Measurements from ENCODE around the gene CLEC12A. TPM values are rescaled to one million over a fixed set of nuclear protein-coding genes. Genes with fewer than 3 reads are reported as not detected.
"Not testable (repeated sequence)": the region's sequence is repeated elsewhere in the genome, so short reads cannot be mapped to it uniquely, and the experiment has no call there.

Gene CLEC12A
- total RNA-seq, 1 donor from 2014 or later = 0.65 TPM

DNA sequence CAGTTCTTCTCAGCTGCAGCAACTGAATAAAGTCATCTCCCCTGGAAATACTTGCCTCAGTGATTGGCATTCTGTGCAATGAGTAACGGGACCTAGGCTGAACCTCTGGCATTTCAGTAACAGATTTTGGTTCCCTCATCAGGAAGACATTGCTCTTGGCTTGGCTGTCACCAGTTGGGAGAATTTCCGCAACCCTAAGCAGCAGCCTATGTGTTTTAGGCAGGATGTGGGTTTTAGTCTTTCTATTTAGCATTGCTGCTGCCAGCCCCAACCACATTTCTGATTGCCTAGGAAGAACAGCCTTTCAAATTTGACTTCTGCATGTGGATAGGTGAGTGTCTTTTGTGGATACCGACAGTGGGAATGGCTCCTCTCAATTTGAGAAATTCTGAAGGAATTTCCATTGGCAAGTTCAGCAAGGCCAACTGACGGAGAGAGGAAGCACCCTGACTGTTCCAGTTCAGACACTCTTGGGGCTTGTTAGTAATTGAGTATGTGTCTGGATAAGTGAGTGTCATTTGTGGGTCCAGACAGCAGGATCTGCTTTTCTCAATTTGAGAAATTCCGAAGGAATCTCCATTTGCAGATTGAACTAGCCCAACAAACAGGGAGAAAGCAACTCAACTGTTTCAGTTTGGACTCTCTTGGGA is 20.1 kb upstream of the CLEC12A start:
- no peak overlapping the region for H3K27ac Mint-ChIP-seq
- no peak for DNase-seq (ENCODE audit: extremely low spot score, unreplicated experiment)
- no peak overlapping the region for H3K4me3 Mint-ChIP-seq
- TF ChIP-seq, protein P1, sequence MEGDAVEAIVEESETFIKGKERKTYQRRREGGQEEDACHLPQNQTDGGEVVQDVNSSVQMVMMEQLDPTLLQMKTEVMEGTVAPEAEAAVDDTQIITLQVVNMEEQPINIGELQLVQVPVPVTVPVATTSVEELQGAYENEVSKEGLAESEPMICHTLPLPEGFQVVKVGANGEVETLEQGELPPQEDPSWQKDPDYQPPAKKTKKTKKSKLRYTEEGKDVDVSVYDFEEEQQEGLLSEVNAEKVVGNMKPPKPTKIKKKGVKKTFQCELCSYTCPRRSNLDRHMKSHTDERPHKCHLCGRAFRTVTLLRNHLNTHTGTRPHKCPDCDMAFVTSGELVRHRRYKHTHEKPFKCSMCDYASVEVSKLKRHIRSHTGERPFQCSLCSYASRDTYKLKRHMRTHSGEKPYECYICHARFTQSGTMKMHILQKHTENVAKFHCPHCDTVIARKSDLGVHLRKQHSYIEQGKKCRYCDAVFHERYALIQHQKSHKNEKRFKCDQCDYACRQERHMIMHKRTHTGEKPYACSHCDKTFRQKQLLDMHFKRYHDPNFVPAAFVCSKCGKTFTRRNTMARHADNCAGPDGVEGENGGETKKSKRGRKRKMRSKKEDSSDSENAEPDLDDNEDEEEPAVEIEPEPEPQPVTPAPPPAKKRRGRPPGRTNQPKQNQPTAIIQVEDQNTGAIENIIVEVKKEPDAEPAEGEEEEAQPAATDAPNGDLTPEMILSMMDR (conservative IDR thresholded peaks at IDR 0.05) = no peak
- H3K4me1 Mint-ChIP-seq (ENCODE audit: unreplicated experiment) = no peaks in the 10 kb centered on the region
- H3K27me3 Mint-ChIP-seq = peaks cover 16% of the 10 kb centered on the region
- H3K36me3 Mint-ChIP-seq = no peaks in the 10 kb centered on the region
- H3K9me3 Mint-ChIP-seq = no peaks in the 10 kb centered on the region

DNA sequence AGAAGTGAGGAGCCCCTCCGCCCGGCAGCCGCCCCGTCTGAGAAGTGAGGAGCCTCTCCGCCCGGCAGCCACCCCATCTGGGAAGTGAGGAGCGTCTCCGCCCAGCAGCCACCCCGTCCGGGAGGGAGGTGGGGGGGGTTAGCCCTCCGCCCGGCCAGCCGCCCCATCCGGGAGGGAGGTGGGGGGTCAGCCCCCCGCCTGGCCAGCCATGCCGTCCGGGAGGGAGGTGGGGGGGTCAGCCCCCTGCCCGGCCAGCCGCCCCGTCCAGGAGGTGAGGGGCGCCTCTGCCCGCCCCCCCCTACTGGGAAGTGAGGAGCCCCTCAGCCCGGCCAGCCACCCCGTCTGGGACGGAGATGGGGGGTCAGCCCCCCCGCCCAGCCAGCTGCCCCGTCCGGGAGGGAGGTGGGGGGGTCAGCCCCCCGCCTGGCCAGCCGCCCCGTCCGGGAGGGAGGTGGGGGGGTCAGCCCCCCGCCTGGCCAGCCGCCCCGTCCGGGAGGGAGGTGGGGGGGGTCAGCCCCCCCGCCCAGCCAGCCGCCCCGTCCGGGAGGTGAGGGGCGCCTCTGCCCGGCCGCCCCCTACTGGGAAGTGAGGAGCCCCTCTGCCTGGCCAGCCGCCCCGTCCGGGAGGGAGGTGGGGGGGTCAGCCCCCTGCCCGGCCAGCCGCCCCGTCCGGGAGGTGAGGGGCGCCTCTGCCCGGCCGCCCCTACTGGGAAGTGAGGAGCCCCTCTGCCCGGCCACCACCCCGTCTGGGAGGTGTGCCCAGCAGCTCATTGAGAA is 18.1 kb upstream of the CLEC12A start:
- H3K36me3 Mint-ChIP-seq; H3K4me1 Mint-ChIP-seq (ENCODE audit: unreplicated experiment); DNase-seq (ENCODE audit: extremely low spot score, unreplicated experiment); H3K4me3 Mint-ChIP-seq; H3K27ac Mint-ChIP-seq; H3K9me3 Mint-ChIP-seq: not testable (repeated sequence)
- H3K27me3 Mint-ChIP-seq = peaks cover 16% of the 10 kb centered on the region

DNA sequence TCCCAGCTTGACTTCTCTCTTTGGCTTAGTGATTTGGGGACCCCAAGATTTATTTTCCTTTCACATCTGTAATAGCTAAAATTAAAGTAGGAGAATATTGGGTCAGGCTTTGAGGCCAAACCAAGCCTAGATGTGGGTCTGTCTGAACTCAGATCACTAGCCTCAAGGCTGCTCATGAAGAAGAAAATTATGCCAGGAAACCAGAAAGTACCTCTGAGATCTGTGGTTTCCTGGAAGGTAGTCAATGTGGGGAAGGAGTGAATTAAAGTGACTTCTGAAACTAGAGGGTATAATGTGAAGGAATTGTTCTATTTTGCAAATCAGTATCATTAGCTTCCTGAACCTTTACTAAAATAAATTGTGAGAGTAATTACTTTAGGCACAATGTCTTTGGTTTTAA is 13.4 kb upstream of the CLEC12A start:
- Mint-ChIP-seq H3K36me3 (no peaks in the 10 kb centered on the region), H3K4me3 (no peak overlapping the region), H3K9me3 (no peaks in the 10 kb centered on the region), H3K27me3 (no peaks in the 10 kb centered on the region), H3K27ac (no peak overlapping the region), H3K4me1 (ENCODE audit: unreplicated experiment) (no peaks in the 10 kb centered on the region)
- TF ChIP-seq, protein P1 (conservative IDR thresholded peaks at IDR 0.05) = no peak
- DNase-seq (ENCODE audit: extremely low spot score, unreplicated experiment) = no peak

DNA sequence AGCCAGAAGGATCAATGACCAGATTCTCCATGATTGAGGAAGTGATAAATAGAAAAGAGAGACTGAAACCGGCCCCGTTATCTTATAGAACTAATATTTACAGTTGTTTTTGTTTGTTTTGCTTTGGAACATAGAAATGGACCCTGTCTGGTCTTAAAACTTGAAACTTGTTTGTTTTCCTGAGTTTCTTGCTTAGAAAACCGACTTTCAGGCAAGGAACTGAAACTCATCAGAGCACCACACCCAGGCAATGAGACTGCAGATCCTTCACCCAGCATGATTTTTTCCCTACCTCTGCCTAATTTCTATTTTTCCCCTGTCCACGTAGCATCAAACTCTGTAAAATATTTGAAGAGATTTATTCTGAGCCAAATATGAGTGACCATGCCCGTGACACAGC is 10.6 kb upstream of the CLEC12A start:
- Mint-ChIP-seq H3K4me3 (no peak overlapping the region), H3K4me1 (ENCODE audit: unreplicated experiment) (no peaks in the 10 kb centered on the region), H3K36me3 (no peaks in the 10 kb centered on the region), H3K9me3 (no peaks in the 10 kb centered on the region), H3K27me3 (no peaks in the 10 kb centered on the region), H3K27ac (no peak overlapping the region)
- TF ChIP-seq, protein P1 (conservative IDR thresholded peaks at IDR 0.05) = no peak
- no peak for DNase-seq (ENCODE audit: extremely low spot score, unreplicated experiment)

DNA sequence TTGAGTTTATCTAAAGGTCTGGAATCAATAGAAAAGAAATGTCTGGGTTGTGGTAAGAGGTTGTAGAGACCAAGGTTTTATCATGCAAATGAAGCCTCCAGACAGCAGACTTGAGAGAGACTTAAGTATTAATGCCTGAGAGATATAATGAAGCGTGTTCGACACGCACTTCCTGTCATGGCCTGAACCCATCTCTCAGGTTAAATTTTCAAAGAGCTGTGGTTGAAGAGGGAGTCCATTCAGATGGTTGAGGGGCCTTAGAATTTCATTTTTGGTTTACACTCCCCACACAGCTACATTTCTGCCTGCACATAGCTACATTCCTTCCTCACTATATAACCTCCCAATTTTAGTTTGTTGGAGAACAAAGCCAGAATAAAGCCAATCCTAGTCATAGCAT is 10.1 kb upstream of the CLEC12A start:
- H3K4me1 Mint-ChIP-seq (ENCODE audit: unreplicated experiment) = no peaks in the 10 kb centered on the region
- no peaks in the 10 kb centered on the region for H3K27me3 Mint-ChIP-seq
- H3K4me3 Mint-ChIP-seq = no peak overlapping the region
- H3K36me3 Mint-ChIP-seq = no peaks in the 10 kb centered on the region
- TF ChIP-seq, protein P1 (conservative IDR thresholded peaks at IDR 0.05) = no peak
- DNase-seq (ENCODE audit: extremely low spot score, unreplicated experiment) = no peak
- no peaks in the 10 kb centered on the region for H3K9me3 Mint-ChIP-seq
- no peak overlapping the region for H3K27ac Mint-ChIP-seq

DNA sequence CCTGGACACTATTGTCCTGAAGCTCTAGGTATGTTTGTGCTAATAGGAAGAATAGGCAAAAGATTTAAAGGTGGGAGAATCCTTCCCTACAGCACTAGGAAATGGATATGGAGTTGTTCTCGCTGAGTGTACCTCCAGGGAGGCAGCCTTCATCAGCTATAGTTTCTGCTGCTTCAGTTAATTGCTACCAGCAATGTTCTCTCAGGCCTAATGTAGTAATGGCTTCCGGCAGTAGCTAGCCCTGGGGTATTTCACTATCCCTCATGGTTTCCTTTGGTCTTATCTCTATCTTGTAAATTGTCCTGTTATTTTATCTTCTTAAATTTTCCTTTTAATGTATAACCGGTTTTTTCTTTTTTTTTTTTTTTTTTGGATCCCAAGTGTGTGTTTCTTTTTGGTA is 9.3 kb upstream of the CLEC12A start:
- no peak overlapping the region for H3K4me3 Mint-ChIP-seq
- H3K27me3 Mint-ChIP-seq = no peaks in the 10 kb centered on the region
- no peak for DNase-seq (ENCODE audit: extremely low spot score, unreplicated experiment)
- H3K9me3 Mint-ChIP-seq = no peaks in the 10 kb centered on the region
- TF ChIP-seq, protein P1 (conservative IDR thresholded peaks at IDR 0.05) = no peak
- H3K27ac Mint-ChIP-seq = no peak overlapping the region
- no peaks in the 10 kb centered on the region for H3K4me1 Mint-ChIP-seq (ENCODE audit: unreplicated experiment)
- peaks cover 2% of the 10 kb centered on the region for H3K36me3 Mint-ChIP-seq

All from type B pancreatic cell (in vitro differentiated cells).